ENCODE measurements around the gene SNX10.
A peak's percentile ranks its signal among the peaks of the same experiment; 100 is the strongest.
"Not testable (repeated sequence)": the region's sequence is repeated elsewhere in the genome, so short reads cannot be mapped to it uniquely, and the experiment has no call there.

SNX10 gene, protein sequence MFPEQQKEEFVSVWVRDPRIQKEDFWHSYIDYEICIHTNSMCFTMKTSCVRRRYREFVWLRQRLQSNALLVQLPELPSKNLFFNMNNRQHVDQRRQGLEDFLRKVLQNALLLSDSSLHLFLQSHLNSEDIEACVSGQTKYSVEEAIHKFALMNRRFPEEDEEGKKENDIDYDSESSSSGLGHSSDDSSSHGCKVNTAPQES

DNA sequence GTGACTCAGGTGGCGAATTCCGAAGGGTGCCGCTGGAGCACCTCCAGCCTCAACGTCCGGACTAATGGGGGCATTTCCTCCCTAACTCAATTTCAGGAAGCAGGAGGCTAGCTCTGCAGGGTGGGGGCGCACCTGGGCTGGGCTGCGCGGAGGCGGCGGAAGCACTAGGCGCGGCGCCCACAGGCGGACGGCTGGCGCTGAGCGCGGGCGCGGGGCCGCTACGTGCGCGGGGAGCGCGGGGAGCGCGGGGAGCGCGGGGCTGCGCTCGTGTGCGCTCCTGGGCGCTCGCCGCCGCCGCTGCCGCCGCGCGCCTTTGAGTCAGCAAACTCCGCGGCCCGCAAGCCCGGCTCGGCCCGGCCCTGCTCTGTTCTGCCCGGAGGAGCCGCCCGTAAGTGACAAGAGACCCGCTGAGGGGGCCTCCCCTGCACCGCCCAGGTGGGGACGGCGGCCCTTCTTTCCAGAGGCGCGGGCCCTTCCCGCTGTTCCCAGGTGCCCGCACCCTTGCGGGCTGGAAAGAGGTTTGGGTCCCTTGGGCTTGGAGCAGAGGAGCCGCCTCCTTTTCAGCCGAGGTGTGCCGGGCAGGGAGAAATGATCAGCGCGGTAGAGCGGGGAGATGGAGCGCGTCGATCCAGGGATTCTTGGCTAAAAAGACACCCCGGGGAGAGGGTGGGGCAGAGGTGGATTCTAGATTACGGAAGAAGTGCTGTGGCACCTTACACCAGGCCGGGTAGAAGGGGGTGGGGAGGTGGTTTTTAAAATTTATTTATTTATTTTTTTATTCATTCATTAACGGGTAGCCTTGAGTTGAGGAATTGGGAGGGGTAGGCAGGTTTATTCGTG, at the start of gene SNX10:
SNX10 (plus strand) TSS at position 164 of the 840 bp plus-strand sequence. CDS start 54,581 bp downstream, outside the sequence.
- DNase-seq (ENCODE audit: low spot score) = peak; percentile 89

DNA sequence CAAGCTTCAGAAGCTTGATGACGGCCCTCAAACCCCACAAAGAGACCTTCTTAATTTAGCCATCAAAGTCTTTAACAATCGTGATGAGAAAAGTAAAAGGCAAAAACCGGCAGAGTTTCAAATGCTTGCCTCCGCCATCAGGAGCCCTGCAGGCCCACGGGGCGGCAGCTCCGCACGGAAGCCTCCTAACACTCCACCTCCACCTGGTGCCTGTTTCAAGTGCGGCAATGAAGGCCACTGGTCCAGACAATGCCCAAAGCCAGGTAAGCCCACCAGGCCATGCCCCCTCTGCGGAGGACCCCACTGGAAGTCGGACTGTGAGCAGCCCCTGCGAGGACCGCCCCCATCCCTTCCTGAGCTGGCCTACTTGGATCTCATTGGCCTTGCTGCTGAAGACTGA, 46.5 kb upstream of the SNX10 start:
- no peak for DNase-seq (ENCODE audit: low spot score)

DNA sequence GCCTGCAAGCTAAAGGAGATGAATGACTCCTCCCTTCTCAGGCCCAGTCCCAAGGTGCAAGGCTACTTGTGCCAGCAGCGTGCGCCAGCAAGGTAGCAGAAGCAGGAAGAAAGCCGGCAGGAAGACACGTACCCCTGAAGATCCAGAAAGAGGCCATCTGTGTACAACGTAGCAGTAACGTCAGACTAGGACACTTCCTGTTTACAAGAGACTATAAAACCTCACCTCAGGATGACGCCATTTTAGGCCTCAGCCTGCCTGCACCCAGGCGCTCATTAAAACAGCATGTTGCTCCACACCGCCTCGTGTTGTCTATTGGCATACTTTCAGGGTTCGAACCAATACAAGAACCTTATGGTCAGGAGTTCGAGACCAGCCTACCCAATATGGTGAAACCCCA, 41.4 kb upstream of the SNX10 start:
- no peak for DNase-seq (ENCODE audit: low spot score)

DNA sequence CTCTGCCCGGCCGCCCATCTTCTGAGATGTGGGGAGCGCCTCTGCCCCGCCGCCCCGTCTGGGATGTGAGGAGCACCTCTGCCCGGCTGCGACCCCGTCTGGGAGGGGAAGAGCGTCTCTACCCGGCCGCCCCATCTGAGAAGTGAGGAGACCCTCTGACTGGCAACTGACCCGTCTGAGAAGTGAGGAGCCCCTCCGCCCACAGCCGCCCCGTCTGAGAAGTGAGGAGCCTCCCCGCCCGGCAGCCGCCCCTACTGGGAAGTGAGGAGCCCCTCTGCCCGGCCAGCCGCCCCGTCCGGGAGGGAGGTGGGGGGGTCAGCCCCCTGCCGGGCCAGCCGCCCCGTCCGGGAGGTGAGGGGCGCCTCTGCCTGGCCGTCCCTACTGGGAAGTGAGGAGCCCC, 29.8 kb upstream of the SNX10 start:
- not testable (repeated sequence) for DNase-seq (ENCODE audit: low spot score)

DNA sequence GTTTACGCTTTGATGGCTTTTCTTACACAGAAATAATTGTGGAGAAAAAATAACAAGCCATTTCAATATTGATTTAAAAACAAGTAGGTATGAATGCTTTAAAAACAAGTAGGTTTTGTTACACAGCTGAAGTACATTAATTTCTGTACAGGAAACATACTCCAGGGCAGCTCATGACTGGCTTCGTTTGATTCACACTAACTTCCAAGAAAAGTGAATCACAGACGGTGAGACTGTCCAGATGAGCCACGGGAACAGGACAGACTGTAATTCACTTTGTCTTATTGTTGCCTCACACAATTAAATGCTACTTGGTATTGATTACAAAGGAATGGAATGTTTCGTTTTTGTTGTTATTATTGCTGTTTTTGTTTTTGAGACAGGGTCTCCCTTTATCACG, 26.6 kb upstream of the SNX10 start:
- DNase-seq (ENCODE audit: low spot score) = peak; percentile 24

DNA sequence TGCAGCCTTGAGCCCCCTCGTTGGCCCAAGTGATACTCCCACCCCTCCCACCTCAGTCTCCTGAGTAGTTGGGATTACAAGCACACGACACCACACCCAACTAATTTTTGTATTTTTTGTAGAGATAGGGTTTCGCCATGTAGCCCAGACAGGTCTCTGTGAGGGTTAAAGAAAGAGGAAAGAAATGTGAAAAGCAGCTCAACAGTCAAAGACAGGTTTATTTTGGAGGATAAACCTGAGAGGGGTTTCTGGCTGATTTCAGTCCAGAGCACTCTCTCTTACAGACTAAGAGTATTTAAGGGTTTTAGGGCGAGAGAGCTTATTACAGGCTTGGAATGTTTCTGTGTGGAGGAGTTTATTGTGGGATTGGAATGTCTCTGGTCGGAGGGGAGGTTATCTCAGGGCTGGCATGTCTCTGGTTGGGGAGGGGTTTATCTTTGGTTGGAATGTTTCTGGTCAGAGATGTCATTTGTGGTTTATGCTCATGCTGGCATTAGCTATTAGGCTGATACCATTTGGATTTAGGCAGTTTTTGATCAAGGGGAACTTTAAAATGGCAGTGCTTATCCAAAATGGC, 26.1 kb upstream of the SNX10 start:
- DNase-seq (ENCODE audit: low spot score) = peak; percentile 49

DNA sequence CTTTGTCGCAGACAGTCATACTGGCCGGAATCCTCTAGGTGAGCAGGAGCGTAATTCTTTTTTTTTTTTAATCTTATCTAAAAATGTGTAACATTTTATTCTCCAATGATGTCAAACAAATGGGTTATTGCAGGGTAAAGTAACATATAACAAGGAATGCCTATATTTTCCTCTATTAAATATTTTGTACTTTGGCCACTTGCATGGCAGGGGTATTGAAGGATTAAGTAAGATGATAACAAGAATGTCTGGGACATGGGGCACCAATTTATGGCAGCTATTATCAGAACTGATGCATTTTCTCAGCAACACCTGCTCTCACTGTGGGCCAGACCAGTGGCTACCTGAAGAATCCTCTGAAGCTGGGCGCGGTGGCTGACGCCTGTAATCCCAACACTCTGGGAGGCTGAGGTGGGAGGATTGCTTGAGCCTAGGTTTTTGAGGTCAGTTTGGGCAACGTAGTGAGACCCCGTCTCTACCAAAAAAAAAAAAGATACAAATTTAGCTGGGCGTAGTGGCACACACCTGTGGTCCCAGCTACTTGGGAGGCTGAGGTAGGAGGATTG, 24.0 kb upstream of the SNX10 start:
- no peak for DNase-seq (ENCODE audit: low spot score)

DNA sequence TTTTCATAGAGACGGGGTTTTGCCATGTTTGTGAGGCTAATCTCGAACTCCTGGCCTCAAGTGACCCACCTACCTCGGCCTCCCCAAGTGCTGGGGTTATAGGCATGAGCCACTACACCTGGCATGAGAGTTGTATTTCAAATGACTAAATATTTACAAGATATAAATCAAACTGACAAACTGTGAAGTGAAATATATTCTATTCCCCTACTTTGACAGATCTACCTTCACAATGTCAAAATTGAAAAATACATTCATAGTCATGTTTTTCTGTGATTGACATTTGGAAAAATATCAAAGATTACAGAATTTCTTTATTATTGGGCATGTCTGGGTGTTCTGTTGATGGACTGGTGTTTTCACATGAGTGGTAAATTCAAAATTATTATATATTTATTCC, 16.4 kb upstream of the SNX10 start:
- no peak for DNase-seq (ENCODE audit: low spot score)

DNA sequence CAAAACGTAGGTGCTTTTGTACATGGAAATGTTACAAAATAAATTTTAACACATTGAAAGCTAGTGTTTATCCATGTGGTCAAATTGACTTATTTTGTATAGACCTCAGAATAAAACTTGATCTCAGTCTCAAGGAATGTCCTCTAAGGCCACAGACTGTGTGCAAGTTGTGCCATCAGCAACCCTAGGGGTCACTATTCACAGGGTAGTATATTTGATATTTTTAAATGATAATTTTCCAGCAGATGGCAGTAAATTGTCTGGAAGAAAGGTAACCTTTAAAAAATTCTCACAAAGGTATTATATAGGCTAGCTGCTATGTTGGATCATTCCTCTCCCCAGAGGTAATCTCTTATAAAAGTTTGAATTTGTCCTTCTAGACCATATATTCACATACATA, 12.9 kb upstream of the SNX10 start:
- DNase-seq (ENCODE audit: low spot score) = peak; percentile 53

DNA sequence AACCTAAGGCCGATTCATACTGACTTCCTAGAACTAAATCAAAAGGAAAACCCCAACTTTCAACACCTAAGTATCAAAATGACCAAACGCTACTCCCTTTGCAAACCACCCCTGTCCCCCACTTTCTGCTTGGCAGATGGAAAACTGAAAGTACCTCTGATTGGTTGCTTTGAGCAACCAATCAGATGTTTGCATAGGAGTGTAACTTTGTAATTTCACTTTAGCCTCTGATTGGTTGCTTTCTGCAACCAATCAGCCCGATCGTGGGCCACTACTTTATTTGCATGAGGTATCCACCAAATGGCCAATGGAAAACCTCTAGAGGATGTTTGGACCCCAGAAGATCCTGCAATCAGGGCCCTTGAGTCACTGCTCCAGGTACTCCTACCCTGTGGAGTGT, 12.3 kb upstream of the SNX10 start:
- DNase-seq (ENCODE audit: low spot score) = no peak

DNA sequence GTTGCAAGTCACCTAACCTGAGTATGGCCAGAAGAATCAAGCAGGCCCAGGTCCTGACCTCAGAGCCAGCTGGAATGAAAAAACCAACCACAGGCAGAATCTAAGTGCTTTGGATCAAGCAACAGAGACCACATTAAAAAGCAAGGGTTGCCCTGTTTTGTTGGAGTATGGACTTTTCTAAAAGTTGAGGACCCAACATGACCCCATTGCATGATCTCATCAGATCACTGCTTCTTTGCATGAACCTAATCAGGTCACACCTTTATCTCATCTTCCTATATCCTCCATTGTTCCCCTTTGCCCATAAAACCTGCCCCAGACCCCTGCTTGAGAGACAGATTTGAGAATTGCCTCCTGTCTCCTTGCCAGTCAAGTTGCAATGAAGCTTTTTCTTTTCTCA, 11.6 kb upstream of the SNX10 start:
- DNase-seq (ENCODE audit: low spot score) = no peak

DNA sequence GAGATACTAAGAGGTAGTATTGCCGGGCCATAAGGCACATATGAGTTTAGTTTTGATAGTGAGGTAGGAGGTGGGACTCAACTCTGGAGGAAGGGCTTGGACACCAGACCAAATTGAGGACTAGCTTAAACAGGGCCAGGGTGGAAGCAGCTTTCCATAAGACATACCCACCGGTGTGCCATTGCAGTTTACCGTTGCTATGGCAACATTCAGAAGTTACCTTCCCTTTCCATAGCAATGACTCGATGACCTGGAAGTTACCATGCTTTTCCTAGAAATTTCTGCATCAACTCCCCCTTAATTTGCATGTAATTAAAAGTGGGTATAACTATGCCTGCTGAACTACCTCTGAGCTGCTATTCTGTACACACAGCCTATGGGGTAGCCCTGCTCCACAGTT, 10.9 kb upstream of the SNX10 start:
- DNase-seq (ENCODE audit: low spot score) = no peak

DNA sequence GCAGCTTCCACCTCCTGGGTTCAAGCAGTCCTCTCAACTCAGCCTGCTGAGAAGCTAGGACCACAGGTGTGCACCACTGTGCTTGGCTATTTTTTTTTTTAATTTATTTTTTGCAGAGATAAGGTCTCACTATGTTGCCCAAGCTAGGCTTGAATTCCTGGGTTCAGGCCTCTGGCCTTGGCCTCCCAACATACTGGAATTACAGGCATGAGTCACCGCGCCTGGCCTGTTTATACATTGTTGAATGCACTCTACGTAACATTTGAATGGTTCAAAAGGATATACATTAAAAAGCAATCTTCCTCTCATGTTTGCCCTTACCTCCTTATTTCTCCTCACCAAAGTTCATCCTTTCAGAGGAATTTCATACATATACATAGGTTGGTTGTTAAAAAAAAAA, 7.2 kb upstream of the SNX10 start:
- no peak for DNase-seq (ENCODE audit: low spot score)

DNA sequence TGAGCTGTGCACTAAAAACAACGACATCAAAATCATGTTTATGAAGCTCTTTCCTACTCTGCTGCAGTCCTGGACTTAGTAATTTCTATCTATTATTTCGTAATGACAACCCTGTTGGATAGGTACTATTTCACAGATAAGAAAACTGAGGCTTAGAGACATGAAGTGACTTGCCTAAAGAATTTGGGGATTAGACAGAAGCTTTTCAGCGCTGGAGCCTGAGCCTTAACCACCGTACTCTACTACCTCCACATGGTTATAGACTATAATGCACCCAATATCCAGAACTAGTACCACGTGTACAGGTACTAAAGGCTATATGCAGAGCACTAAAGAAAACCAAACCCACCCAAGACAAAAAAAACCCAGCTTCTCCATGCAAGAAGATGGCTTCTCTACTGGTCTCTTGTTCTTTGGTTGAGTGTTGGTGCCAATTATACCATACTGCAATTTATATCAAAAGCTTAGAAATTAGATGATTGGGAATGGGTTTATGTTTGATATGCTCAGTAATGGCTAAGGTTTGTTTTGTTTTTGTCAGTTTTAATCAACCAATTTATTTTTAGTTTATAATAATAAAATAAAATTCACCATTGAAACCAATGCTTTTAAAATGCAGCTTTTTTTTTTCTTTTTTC, 6.5 kb upstream of the SNX10 start:
- DNase-seq (ENCODE audit: low spot score) = no peak

DNA sequence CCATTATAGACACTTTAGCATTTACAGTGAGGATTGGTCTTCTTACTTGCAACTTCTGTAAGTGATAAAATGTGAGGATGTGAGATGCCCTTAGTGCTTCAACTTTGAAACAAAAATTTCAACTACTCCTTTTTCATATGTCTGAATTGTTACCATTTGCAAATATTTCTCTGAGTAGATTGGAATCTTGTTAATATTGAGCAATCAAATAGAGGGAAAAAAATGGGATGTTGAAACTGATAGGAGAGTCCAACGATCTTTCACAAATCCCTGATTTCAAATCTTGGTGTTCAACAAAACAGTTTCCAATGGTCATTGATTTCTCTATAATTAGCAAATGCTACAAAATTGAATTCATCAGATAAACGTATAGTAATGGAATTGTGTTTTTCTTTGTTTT, 5.5 kb upstream of the SNX10 start:
- no peak for DNase-seq (ENCODE audit: low spot score)

DNA sequence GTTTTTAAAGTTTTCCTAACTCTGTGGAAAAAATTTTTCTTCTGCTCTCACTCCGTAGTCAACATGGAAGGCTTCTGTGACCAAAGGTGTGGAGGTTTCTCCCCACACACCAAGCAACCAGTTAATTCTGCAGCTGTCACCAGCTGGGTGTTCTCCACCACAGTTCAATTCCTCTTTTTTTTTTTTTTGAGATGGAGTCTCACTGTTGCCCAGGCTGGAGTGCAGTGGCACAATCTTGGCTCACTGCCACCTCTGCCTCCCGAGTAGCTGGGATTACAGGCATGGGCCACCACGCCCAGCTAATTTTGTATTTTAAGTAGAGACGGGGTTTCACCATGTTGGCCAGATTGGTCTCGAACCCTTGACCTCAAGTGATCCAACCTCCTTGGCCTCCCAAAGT, 3.5 kb upstream of the SNX10 start:
- DNase-seq (ENCODE audit: low spot score) = not testable (repeated sequence)

DNA sequence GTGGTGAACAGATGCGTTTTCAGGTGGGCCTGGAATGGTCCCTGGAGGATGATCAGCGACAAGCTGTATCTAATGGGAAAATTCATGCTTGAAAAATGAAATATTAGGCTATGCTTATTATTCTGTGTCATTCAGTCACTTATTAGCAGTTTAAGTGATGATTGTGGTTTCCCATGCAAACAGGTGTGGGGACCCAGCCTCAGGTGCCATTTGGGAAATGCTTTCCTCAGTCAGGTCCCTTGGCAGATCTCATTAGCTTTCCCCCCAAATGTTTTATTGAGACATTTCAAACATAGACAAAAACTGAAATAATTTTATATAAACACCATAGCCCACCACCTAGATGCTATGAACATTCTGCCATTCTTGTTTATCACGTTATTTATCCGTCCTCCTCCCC, 411 bp upstream of the SNX10 start:
- no peak for DNase-seq (ENCODE audit: low spot score)

DNA sequence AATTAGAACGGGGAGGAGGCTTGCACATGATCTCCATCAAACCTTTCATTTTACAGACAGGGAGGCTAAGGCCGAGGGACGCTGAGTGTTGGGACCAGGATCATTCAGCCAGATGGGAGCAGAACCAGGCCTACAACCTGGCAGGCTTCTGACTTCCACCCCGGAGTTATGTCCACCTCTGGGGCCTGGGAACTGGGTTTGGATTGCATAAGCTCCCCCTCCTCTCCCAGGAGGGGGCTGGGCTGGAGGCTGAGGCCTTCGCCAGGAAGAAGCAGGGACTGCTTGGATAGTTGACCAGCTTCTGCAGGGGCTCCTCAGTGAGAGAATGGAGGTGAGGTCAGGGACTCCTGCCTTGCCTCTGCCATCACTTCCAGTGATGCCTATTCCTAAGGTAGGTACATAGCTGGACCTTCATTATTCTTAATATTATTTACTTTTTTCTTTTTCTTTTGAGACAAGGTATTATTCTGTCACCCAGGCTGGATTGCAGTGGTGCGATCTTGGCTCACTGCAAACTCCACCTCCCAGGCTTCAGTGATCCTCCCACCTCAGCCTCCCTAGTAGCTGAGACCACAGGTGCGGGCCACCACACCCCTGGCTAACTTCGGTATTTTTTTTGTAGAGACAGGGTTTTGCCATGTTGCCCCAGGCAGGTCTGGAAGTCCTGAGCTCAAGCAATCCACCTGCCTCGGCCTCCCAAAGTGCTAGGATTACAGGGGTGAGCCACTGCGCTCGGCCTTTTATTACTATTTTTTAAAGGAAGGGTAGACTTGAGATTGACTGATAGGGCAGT, 1.3 kb downstream of the SNX10 start:
- no peak for DNase-seq (ENCODE audit: low spot score)

DNA sequence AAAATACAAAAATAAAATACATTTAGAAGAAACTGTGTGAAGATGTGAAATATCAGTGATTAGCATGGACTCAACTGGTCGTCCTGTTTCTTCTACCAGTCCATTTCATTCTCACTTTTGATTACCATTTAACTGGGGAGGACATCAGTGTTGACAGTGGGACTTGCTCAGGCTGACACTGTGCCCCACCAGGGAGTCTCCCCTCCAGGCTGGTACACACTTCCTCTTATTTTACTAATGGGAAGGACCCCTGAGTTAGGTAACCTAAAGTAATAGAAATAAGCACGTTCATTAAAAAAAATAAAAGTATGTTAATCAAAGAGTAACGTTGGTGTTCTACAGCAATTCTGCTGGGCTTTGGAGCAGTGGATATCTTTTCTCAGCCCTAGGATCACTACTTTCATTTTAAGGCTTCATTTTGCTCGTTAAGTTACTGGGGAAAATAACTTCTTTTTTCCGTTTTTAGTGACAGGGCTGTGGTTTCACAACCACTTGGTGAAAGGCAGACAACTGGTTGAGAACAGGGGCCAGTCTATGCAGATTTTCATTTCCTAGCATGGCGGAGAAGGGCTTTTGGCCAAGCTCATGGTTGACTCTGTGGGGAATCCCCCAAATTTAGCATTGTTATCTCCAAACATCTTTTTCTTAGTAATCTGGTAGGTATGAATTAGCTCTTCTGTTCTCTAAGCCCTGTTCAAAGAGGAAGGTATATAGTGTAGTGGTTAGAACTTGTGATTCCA, 2.1 kb downstream of the SNX10 start:
- no peak for DNase-seq (ENCODE audit: low spot score)

DNA sequence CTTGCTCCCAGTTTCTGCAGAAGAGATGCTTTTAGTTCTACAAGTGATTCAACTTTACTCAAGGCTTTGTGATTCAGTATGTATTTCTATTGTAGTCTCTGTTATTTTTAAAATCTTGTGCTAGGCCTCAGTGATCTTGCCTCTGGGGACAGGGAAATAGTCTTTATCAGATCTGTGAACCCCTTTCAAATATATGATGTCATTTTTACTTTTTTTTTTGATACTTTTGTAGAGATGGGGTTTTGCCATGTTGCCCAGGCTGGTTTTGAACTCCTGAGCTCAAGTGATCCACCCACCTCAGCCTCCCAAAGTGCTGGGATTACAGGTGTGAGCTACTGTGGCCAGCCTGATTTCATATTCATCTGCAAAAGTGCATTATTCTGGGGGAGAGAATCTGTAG, 3.4 kb downstream of the SNX10 start:
- no peak for DNase-seq (ENCODE audit: low spot score)

DNA sequence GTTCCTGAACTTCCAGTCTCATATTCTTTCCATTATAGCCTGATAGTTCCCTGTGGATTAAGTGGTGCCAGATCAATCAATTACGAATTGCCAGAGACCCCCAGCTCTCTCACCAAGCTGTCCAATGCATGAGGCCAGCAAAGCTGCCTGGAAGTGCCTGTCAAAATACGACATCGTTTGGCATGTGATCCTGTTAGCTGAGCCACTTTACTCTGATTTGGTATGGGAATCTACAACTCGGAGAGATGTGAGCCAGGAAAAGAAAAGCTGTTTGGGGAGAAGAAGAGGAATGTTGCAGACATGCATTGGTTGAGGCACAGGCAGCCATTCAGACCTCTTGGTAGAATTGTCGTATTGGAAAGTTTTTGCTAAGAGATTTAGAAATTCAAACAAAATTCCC, 3.9 kb downstream of the SNX10 start:
- no peak for DNase-seq (ENCODE audit: low spot score)

All from LoVo (cell line).